ENCODE data around the gene SLC9A3. TPM values are rescaled to one million over a fixed set of nuclear protein-coding genes. Genes with fewer than 3 reads are reported as not detected.

Gene SLC9A3
- total RNA-seq, 2 donors from 2014 or later: 1.1 to 1.6 TPM

DNA sequence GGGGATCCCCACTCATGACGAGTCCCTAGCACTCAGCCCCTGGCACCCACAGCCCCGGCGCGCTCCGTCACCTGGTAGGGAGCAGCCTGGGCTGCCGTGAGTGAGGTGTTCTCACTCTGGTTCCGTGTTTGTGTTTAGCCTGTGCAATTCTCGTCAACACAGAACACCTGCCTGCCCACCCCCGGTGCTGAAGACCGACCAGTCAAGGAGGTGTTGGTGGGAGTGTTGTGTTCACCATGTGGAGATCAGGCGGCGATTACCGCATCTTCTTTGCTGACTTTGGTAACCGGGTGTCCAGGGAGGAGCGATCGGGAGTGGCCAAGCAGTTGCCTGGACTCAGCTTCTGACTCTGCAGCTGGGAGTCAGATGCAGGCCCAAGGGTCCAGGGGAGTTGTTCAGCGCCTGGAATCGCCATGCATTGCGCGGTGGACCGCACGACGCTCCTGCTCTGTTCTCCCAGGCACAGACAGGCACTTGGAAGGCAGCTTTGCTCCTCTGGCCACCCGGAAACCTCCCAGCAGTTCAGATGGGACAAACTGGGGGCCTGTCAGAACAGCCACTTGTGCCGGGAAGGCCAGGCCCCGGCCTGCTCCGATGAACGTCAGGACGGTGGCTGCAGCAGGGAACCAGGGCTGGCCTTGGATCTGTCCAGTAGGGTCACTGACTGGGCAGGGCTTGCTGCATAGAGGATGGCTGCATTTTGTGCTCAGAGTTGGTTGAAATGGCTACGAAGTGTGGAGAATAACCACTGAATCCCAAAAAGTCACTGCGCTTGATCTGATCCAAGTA is 53.1 kb downstream of the SLC9A3 start:
- H3K4me3 Mint-ChIP-seq: peak overlapping the region; percentile 85
- peak in 1 of 3 donors; percentile 8 for DNase-seq

DNA sequence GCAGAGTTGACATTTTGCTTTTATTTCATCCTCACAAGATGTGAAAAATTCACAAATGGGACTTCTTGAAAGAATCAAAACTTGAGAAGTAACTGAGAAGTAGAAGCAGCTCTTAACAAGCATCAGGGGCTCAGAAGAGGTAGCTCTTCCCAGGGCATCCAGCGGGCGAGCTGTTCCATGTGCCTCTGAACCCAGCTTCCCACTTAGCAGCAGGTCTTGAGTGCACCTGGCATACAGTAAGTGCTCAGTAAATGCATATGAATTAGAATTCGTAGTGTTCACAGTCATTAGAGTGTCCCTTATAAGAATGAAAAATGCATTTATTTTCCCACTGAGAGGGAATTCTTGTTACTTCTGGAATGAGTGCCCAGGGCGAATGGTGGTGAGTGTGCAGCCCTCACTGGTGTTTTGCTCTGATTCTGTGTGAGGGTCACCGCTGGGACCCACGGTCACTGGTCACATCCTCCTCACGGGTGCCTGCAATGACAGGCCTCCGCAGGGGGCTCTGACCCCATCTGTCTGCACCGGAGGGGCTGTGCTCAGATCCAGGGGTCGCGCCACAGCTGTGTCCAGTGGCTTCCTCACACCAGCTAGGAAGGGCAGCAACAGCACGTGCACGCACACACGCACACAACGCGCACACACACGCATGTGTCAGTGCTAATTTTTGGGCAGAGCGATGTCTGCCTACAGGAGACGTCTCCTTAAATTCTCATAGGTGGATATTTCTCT is 54.3 kb downstream of the SLC9A3 start:
- no peaks in the 10 kb centered on the region for H3K36me3 Mint-ChIP-seq (ENCODE audit: low read depth)
- ATAC-seq (no peak), DNase-seq (peak in 1 of 3 donors; percentile 6)
- no peaks in the 10 kb centered on the region for H3K27me3 Mint-ChIP-seq
- no peak overlapping the region for H3K27ac Mint-ChIP-seq
- no peaks in the 10 kb centered on the region for H3K9me3 ChIP-seq (ENCODE audit: control insufficient read depth, low read length, poor library complexity, severe bottlenecking)
- H3K4me1 Mint-ChIP-seq: peaks cover 12% of the 10 kb centered on the region
- no peak overlapping the region for H3K4me3 Mint-ChIP-seq

More for the DNA sequence above, 53.1 kb downstream of the SLC9A3 start:
- no peaks in the 10 kb centered on the region for H3K9me3 ChIP-seq (ENCODE audit: control insufficient read depth, low read length, poor library complexity, severe bottlenecking)
- no peak for ATAC-seq
- no peaks in the 10 kb centered on the region for H3K36me3 Mint-ChIP-seq (ENCODE audit: low read depth)
- H3K27ac Mint-ChIP-seq: peak overlapping the region; percentile 84
- peaks cover 10% of the 10 kb centered on the region for H3K4me1 Mint-ChIP-seq
- H3K27me3 Mint-ChIP-seq: peaks cover 5% of the 10 kb centered on the region

DNA sequence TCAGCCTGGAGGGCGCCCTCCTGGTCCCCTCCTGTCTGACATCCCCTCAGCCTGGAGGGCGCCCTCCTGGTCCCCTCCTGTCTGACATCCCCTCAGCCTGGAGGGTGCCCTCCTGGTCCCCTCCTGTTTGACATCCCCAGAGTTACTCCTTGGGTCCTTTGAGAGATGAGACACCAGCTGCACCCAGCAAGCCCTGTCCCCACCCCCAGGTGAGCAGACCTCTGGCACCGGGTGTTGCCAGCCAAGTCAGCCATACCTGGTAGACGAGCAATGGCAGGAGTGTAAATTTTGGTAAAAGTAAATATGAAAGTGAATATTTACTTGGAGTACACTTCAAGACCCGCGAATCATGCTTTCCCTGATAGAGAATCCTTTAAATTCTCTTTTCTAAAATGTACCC is 55.8 kb downstream of the SLC9A3 start:
- DNase-seq (no peak), ATAC-seq (no peak)
- no peaks in the 10 kb centered on the region for H3K9me3 ChIP-seq (ENCODE audit: control insufficient read depth, low read length, poor library complexity, severe bottlenecking)
- Mint-ChIP-seq H3K27me3 (no peaks in the 10 kb centered on the region), H3K4me3 (no peak overlapping the region), H3K4me1 (peaks cover 17% of the 10 kb centered on the region), H3K27ac (no peak overlapping the region), H3K36me3 (ENCODE audit: low read depth) (no peaks in the 10 kb centered on the region)

DNA sequence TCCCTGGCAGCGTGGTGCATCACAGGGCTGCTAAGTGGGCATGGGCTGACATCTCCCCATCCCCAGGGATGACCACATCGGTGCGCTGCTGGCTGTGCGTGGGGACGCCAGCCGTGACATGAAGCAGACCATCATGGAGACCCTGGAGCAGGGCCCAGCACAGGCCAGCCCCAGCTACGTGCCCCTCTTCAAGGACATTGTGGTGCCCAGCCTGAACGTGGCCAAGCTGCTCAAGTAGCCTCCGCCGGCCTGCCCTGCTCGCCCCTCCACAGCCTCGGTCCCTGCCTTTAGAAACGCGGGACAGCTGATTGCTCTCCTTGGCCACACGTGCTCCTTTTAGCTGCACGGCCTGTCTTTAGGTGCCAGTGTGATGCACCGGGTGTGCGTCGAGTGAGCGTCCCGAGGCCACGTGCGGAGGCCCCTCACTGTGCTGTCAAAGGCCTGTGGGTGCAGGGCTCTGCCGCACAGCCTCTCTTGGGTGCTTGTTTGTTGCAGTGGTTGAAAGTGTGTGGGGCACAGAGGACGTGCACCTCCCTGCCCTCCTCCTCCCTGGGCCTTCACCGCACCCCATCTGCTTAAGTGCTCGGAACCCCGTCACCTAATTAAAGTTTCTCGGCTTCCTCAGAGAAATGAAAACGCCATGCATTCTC is 57.5 kb downstream of the SLC9A3 start:
- peak in 1 of 3 donors; percentile 8 for DNase-seq
- no peak overlapping the region for H3K27ac Mint-ChIP-seq
- no peak for ATAC-seq
- peak overlapping the region; percentile 25 for H3K4me3 Mint-ChIP-seq
- peaks cover 15% of the 10 kb centered on the region for H3K4me1 Mint-ChIP-seq
- no peaks in the 10 kb centered on the region for H3K27me3 Mint-ChIP-seq
- H3K9me3 ChIP-seq (ENCODE audit: control insufficient read depth, low read length, poor library complexity, severe bottlenecking): no peaks in the 10 kb centered on the region
- no peaks in the 10 kb centered on the region for H3K36me3 Mint-ChIP-seq (ENCODE audit: low read depth)

DNA sequence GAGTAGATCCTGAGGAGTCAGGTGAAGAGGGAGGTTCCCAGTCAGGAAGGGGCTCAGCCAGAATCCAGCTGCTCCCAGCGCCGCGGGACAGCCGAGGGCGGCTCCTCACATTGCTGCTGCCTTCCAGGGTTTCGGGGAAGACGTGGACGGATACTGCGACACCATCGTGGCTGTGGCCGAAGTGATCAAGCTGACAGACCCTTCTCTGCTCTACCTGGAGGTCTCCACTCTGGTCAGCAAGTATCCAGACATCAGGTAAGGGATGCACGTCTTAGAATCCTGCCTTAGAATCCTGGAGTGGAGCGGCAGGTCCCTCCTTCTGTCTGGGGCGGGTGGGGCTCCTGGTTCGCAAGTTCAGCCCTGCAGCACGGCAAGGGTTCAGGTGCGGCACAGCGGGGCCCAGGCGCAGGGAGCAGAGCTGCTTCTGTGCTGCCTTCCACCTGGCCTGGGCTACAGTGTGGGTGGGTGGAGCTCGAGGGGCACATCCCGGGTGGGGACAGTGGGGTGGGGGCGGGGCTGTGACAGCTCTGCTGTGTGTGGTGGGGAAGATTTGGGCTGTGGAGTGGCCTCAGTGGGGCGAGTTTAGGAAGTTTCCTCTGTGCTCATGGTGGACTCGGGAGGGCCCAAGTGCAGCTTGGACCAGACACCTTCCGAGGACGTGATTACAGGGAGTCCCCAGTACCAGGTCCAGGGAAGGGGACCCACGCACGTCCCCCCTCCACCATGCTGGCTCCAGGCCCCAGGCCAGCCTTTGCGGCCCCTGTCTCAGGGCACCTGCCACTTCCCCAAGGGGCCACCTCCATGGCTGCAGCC is 58.5 kb downstream of the SLC9A3 start:
- no peaks in the 10 kb centered on the region for H3K9me3 ChIP-seq (ENCODE audit: control insufficient read depth, low read length, poor library complexity, severe bottlenecking)
- Mint-ChIP-seq H3K36me3 (ENCODE audit: low read depth) (no peaks in the 10 kb centered on the region), H3K27ac (no peak overlapping the region), H3K27me3 (no peaks in the 10 kb centered on the region), H3K4me3 (no peak overlapping the region), H3K4me1 (peaks cover 13% of the 10 kb centered on the region)
- ATAC-seq (no peak), DNase-seq (peak in 1 of 3 donors; percentile 6)

DNA sequence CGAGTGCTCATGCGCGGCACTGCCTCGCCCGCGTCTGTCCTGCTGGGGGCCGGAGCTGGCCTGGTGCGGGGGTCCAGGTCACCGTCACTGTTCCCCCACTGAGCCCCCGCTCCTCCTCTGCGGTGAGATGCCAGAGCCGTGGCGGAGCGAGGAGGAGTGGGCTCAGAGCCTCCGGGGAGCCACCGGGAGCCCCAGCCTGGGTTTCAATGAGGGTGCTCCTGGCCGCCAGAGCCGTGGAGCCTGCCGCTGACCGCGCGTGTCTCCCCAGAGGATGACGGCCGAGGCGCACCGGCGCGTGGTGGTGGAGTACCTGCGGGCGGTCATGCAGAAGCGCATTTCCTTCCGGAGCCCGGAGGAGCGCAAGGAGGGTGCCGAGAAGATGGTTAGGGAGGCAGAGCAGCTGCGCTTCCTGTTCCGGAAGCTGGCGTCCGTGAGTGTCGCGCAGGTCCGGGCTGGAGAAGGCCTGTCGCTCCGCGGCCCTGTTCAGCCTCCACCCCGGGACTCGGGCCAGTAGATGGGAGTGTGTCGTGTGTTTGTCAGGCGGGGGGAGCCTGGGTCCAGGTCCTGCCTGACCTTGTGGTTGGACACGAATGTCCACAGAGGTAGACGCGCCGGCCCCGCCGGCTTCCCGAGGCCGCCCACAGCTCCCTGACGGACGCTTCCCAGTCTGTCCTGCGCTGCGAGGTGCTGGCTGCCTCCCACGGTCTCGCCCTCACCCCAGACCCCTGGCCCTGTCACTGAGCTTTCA is 59.2 kb downstream of the SLC9A3 start:
- DNase-seq (peak in 1 of 3 donors; percentile 5), ATAC-seq (no peak)
- Mint-ChIP-seq H3K4me1 (peaks cover 16% of the 10 kb centered on the region), H3K4me3 (no peak overlapping the region), H3K36me3 (ENCODE audit: low read depth) (peaks cover 3% of the 10 kb centered on the region), H3K27me3 (no peaks in the 10 kb centered on the region), H3K27ac (no peak overlapping the region)
- no peaks in the 10 kb centered on the region for H3K9me3 ChIP-seq (ENCODE audit: control insufficient read depth, low read length, poor library complexity, severe bottlenecking)

DNA sequence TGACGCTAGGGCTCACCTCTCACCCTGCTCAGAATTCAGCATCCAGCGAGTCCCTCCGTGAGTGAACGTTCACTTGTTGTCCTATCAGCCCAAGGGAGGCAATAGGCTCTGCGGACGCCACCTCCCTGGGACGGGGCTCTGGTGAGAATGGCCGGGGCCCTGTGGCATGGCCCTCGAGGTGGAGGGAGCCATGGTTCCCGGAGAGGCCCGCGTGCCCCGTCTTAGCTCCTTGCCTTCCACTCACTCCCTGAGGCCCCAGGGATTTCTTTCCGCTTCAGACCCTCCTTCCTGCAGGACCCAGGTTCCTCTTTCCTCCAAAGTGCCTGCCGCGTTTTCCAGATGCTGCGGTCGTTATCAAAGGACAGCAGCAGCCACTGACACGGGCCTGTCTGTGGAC is 59.8 kb downstream of the SLC9A3 start:
- H3K9me3 ChIP-seq (ENCODE audit: control insufficient read depth, low read length, poor library complexity, severe bottlenecking): no peaks in the 10 kb centered on the region
- no peak for ATAC-seq
- DNase-seq: peak in 1 of 3 donors; percentile 4
- Mint-ChIP-seq H3K4me1 (peaks cover 18% of the 10 kb centered on the region), H3K36me3 (ENCODE audit: low read depth) (peaks cover 8% of the 10 kb centered on the region), H3K4me3 (peak overlapping the region; percentile 75), H3K27ac (peak overlapping the region; percentile 90), H3K27me3 (no peaks in the 10 kb centered on the region)

DNA sequence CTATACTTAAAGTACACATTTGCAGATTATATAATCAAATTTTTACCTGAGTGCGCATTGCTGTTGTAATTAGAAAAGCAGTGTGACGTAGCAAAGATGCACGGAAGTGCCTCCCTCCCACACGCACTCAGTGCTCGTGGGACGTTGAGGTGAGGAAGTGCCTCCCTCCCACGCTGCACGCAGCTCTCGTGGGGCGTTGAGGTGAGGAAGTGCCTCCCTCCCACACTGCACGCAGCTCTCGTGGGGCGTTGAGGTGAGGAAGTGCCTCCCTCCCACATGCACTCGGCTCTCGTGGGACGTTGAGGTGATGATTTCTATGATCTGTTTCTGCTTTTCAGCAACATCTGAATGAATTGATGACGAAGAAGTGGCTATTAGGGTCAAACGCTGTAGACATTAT is 60.3 kb downstream of the SLC9A3 start:
- peak; percentile 41 to 68 (median 60) for DNase-seq
- Mint-ChIP-seq H3K27me3 (no peaks in the 10 kb centered on the region), H3K4me1 (peaks cover 18% of the 10 kb centered on the region), H3K4me3 (peak overlapping the region; percentile 75), H3K27ac (peak overlapping the region; percentile 90), H3K36me3 (ENCODE audit: low read depth) (peaks cover 8% of the 10 kb centered on the region)
- peak; percentile 98 for ATAC-seq
- no peaks in the 10 kb centered on the region for H3K9me3 ChIP-seq (ENCODE audit: control insufficient read depth, low read length, poor library complexity, severe bottlenecking)

DNA sequence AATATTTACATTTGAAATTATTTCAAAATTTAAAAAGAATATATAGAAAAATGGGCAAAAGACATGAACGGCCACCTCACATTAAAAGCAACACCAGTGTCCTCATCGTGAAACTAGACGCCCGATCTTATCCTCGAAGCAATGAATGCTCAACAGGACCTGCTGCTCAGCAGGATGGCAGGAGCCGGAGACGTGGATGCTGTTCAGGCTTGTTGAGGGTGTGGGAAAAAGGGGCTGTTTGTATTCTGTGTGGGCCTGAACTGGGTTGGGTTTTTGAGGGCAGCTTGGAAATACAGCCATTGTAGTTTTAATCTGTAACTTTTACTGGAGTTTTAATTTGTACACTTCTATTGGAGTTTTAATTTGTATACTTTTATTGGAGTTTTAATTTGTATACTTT is 60.9 kb downstream of the SLC9A3 start:
- Mint-ChIP-seq H3K27ac (peak overlapping the region; percentile 90), H3K4me3 (no peak overlapping the region), H3K4me1 (peaks cover 18% of the 10 kb centered on the region), H3K36me3 (ENCODE audit: low read depth) (peaks cover 12% of the 10 kb centered on the region), H3K27me3 (no peaks in the 10 kb centered on the region)
- ATAC-seq (no peak), DNase-seq (no peak)
- H3K9me3 ChIP-seq (ENCODE audit: control insufficient read depth, low read length, poor library complexity, severe bottlenecking): no peaks in the 10 kb centered on the region

DNA sequence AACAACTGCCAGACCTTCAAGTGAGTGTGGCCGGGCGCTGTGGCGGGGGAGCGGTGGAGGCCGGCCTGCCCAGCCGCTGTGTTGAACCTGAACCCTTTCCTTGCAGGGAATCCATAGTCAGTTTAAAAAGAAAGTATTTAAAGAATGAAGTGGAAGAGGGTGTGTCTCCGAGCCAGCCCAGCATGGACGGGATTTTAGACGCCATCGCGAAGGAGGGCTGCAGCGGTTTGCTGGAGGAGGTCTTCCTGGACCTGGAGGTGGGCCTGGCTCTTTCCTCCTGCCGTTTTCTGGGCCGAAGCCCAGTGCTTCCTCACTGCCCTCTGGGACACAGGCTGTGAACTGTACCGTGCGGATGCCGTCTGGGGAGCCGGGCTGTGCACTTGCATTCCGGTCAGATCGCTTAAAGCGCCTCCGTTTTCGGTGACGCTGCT is 62.2 kb downstream of the SLC9A3 start:
- ATAC-seq (no peak), DNase-seq (no peak)
- H3K4me3 Mint-ChIP-seq: no peak overlapping the region
- peaks cover 16% of the 10 kb centered on the region for H3K36me3 Mint-ChIP-seq (ENCODE audit: low read depth)
- no peaks in the 10 kb centered on the region for H3K27me3 Mint-ChIP-seq
- no peaks in the 10 kb centered on the region for H3K9me3 ChIP-seq (ENCODE audit: control insufficient read depth, low read length, poor library complexity, severe bottlenecking)
- H3K27ac Mint-ChIP-seq: peak overlapping the region; percentile 73
- peaks cover 21% of the 10 kb centered on the region for H3K4me1 Mint-ChIP-seq

DNA sequence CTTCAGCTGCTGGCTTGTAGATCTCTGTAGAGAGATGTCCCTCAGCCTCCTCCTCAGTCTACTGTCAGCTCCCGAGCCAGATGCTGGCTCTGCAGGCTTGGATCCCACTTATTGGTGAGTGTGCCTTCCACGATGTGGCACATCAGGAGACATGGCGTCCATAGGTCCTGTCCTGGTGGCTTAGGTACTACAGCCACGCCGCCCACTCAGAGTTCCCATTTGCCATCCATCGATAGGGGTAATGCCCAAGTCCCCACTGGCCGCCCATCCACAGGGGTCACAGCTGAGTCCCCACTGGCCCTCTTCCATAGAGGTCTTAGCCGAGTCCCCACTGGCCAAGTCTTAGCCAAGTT is 64.0 kb downstream of the SLC9A3 start:
- Mint-ChIP-seq H3K4me3 (no peak overlapping the region), H3K27me3 (no peaks in the 10 kb centered on the region), H3K4me1 (peaks cover 21% of the 10 kb centered on the region), H3K36me3 (ENCODE audit: low read depth) (peaks cover 16% of the 10 kb centered on the region), H3K27ac (peak overlapping the region; percentile 67)
- ATAC-seq: no peak
- H3K9me3 ChIP-seq (ENCODE audit: control insufficient read depth, low read length, poor library complexity, severe bottlenecking): no peaks in the 10 kb centered on the region
- no peak for DNase-seq

DNA sequence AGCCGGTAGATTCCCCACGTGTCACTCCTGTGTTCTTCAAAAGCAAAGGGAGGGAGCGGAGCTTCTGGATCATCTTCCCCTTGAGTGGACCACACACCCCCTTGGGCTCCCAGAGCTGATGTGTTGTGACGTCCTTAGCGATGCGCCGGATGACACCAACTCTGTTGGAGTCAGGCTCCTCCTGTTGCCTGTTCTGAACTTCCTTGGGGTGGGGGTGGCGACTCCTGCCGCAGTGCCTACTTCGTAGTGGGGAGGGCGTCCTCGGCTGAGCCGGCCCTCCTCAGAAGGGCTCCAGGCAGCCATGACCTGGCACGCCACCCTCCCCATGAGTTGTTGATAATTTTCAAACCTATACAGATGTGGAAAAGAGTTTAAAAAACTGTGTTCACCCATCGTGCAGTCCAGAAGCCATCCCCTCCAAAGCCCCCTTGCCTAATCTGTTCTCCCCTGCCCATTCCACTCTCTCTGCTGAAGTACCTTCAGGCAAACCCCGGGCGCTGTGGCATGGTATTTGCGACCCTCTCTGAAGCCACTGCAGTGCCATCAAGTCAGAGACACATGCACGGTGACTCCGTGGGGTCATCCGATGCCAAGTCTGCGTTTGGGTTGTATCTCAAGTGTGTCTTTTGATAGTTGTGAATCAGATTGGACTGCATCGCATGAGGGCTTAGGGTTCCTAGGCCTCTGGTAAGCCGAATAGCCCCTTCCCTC is 64.5 kb downstream of the SLC9A3 start:
- no peak for ATAC-seq
- peaks cover 19% of the 10 kb centered on the region for H3K4me1 Mint-ChIP-seq
- no peak for DNase-seq
- H3K27ac Mint-ChIP-seq: peak overlapping the region; percentile 90
- peaks cover 16% of the 10 kb centered on the region for H3K36me3 Mint-ChIP-seq (ENCODE audit: low read depth)
- peak overlapping the region; percentile 45 for H3K4me3 Mint-ChIP-seq
- H3K27me3 Mint-ChIP-seq: no peaks in the 10 kb centered on the region
- no peaks in the 10 kb centered on the region for H3K9me3 ChIP-seq (ENCODE audit: control insufficient read depth, low read length, poor library complexity, severe bottlenecking)
